ENCODE data around the gene MYCL.
"Not testable (repeated sequence)": the region's sequence is repeated elsewhere in the genome, so short reads cannot be mapped to it uniquely, and the experiment has no call there.

MYCL gene

GRCh38 chr1:39917825-39918224 lies 16.1 kb upstream of the MYCL start:
- no peak for DNase-seq (ENCODE audit: low spot score)

GRCh38 chr1:39915499-39916129 lies 13.9 kb upstream of the MYCL start:
- no peak for DNase-seq (ENCODE audit: low spot score)

- not testable (repeated sequence) for DNase-seq (ENCODE audit: low spot score)
Measured at GRCh38 chr1:39913136-39913535, 11.4 kb upstream of the MYCL start.

GRCh38 chr1:39910263-39910662 lies 8.5 kb upstream of the MYCL start:
- DNase-seq (ENCODE audit: low spot score) = no peak

- no peak for DNase-seq (ENCODE audit: low spot score)
Measured at GRCh38 chr1:39908534-39908933, 6.8 kb upstream of the MYCL start.

- no peak for DNase-seq (ENCODE audit: low spot score)
Measured at GRCh38 chr1:39907528-39908453, 6.1 kb upstream of the MYCL start.

- no peak for DNase-seq (ENCODE audit: low spot score)
Measured at GRCh38 chr1:39905172-39905571, 3.5 kb upstream of the MYCL start.

GRCh38 chr1:39902460-39902807 lies 717 bp upstream of the MYCL start:
- DNase-seq (ENCODE audit: low spot score) = no peak

GRCh38 chr1:39901464-39901713 lies 328 bp downstream of the MYCL start:
- DNase-seq (ENCODE audit: low spot score) = no peak

- no peak for DNase-seq (ENCODE audit: low spot score)
Measured at GRCh38 chr1:39900662-39901463, 854 bp downstream of the MYCL start.

GRCh38 chr1:39899611-39900538 lies 1.8 kb downstream of the MYCL start:
- DNase-seq (ENCODE audit: low spot score) = no peak

GRCh38 chr1:39898648-39899603 lies 2.8 kb downstream of the MYCL start:
- DNase-seq (ENCODE audit: low spot score) = peak; percentile 45

- no peak for DNase-seq (ENCODE audit: low spot score)
Measured at GRCh38 chr1:39898191-39898590, 3.5 kb downstream of the MYCL start.

GRCh38 chr1:39896909-39897685 lies 4.6 kb downstream of the MYCL start:
- DNase-seq (ENCODE audit: low spot score) = no peak

- DNase-seq (ENCODE audit: low spot score) = no peak
Measured at GRCh38 chr1:39895731-39896480, 5.8 kb downstream of the MYCL start.

- DNase-seq (ENCODE audit: low spot score) = no peak
Measured at GRCh38 chr1:39894884-39895495, 6.7 kb downstream of the MYCL start.

- DNase-seq (ENCODE audit: low spot score) = no peak
Measured at GRCh38 chr1:39892601-39893595, 8.8 kb downstream of the MYCL start.
